SH-SY5Y (cell line): Measurements from ENCODE around the gene OPRD1.

Experiments used
- GATA2 ChIP-seq: IDR thresholded peaks from 2 replicates; pipeline ENCODE4 v1.6.1; 2011; ENCODE audit warnings: mild to moderate bottlenecking, low read depth, low read length
- GATA3 ChIP-seq: IDR thresholded peaks from 2 replicates; pipeline ENCODE4 v1.6.1; 2011; ENCODE audit warnings: low read depth, mild to moderate bottlenecking, low read length, moderate library complexity

DNA sequence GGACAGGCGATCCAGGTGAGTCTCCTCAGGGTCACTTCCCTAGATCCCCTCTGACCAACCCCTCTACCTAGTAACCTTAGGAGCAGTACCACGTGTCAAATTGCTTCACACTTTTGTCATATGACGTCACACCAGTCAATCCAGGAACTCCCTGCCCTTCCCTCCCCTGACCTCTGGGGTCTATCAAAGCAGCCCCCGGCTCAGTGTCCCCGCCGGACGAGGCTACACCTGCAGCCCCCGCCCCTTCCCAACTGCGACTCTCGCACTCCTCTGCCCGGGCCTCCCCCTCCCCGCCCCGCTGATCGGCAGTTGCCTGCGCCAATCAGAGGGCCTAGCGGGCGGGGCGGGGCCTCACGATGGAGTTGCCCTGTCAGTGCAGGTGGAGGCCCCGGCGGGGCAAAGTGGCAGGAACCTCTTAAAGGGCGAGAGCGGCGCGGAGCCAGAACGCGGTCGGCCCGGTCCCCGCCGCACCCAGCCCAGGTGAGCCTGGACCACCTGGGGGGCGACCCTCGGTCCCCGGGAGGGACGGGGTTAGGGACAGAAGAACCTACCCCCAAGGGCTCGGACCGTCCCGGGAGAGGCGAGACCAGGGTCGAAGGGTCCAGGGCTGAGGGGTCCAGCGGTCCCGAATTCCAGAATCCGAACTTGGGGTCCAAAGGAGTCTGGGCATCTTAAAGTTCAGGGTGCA lies 74.9 kb downstream of the OPRD1 start:
- TF ChIP-seq GATA2 (no peak), GATA3 (no peak)
